Measurements from ENCODE around the gene TDRD12. TPM values are rescaled to one million over a fixed set of nuclear protein-coding genes. Genes with fewer than 3 reads are reported as not detected.
A peak's percentile ranks its signal among the peaks of the same experiment; 100 is the strongest.
"Not testable (repeated sequence)": the region's sequence is repeated elsewhere in the genome, so short reads cannot be mapped to it uniquely, and the experiment has no call there.

The TDRD12 gene
- total and polyA plus RNA-seq, 2 experiments from 2014 or later = 0.68 to 2.8 TPM

DNA sequence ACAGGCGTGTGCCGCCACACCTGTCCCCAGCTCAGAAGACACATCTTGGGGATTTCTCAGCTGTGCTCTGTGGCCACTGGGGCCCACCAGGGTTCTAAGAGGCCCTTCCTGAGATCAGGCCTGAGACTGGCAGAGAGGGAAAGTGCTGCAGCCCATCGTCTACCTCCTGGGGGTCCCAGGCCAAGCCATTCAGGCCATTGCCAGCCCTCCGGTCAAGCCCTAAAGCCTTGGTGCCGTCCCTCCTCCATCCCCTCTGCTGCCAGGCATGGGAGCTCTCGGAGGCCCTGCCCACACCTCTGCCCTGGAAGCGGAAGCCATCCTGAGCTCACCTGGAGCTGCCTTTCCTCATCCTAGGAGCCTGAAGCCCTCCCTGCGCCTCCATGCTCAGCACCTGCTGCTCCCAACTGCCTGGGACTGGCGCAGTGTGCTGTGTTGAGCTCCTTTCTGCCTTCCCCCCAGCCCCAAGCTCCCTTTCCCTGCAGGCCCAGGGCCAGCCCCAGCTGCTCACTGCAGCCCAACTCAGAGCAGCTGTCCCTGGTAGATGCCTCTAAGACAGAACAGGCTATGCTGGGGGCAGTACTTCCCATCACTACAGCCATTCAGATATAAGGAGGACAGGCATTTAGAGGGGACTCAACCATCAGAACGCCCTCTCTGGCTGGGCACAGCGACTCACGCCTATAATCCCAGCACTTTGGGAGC, 147.1 kb downstream of the TDRD12 start (continued):
- TF ChIP-seq, protein P1, sequence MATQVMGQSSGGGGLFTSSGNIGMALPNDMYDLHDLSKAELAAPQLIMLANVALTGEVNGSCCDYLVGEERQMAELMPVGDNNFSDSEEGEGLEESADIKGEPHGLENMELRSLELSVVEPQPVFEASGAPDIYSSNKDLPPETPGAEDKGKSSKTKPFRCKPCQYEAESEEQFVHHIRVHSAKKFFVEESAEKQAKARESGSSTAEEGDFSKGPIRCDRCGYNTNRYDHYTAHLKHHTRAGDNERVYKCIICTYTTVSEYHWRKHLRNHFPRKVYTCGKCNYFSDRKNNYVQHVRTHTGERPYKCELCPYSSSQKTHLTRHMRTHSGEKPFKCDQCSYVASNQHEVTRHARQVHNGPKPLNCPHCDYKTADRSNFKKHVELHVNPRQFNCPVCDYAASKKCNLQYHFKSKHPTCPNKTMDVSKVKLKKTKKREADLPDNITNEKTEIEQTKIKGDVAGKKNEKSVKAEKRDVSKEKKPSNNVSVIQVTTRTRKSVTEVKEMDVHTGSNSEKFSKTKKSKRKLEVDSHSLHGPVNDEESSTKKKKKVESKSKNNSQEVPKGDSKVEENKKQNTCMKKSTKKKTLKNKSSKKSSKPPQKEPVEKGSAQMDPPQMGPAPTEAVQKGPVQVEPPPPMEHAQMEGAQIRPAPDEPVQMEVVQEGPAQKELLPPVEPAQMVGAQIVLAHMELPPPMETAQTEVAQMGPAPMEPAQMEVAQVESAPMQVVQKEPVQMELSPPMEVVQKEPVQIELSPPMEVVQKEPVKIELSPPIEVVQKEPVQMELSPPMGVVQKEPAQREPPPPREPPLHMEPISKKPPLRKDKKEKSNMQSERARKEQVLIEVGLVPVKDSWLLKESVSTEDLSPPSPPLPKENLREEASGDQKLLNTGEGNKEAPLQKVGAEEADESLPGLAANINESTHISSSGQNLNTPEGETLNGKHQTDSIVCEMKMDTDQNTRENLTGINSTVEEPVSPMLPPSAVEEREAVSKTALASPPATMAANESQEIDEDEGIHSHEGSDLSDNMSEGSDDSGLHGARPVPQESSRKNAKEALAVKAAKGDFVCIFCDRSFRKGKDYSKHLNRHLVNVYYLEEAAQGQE (IDR thresholded peaks at IDR 0.05; ENCODE audit: unreplicated experiment) = no peak

DNA sequence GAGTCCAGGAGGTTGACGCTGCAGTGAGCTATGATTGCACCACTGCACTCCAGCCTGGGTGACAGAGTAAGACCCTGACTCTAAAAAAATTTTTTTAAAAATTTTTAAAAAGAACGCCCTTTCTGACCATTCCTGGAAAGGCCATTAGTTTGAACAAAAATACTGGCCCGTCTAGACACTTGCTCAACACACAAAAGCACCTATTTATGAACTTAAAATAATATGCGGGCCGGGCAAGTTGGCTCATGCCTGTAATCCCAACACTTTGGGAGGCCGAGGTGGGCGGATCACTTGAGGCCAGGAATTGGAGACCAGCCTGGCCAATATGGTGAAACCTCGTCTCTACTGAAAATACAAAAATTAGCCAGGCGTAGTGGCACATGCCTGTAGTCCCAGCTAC, 147.9 kb downstream of the TDRD12 start:
- not testable (repeated sequence) for H3K4me3 Mint-ChIP-seq; H3K9me2 ChIP-seq (ENCODE audit: insufficient read depth); H3K27ac Mint-ChIP-seq; H3K4me1 Mint-ChIP-seq; H3K27me3 Mint-ChIP-seq (ENCODE audit: insufficient read depth, low read depth, poor library complexity); ATAC-seq; H3K36me3 Mint-ChIP-seq (ENCODE audit: low read depth); H2AFZ ChIP-seq; H3F3A ChIP-seq (replicated peaks; ENCODE audit: low read depth); H3K27me3 ChIP-seq (ENCODE audit: insufficient read depth); H3K79me2 ChIP-seq (replicated peaks; ENCODE audit: insufficient read depth); DNase-seq (ENCODE audit: low spot score); H3K4me2 ChIP-seq; H3K36me3 ChIP-seq (ENCODE audit: insufficient read depth); H3K4me1 ChIP-seq (ENCODE audit: insufficient read depth); H3K27ac ChIP-seq (ENCODE audit: low read depth); H3K4me3 ChIP-seq; H3K9me3 Mint-ChIP-seq; H4K20me1 ChIP-seq (replicated peaks; ENCODE audit: insufficient read depth)

DNA sequence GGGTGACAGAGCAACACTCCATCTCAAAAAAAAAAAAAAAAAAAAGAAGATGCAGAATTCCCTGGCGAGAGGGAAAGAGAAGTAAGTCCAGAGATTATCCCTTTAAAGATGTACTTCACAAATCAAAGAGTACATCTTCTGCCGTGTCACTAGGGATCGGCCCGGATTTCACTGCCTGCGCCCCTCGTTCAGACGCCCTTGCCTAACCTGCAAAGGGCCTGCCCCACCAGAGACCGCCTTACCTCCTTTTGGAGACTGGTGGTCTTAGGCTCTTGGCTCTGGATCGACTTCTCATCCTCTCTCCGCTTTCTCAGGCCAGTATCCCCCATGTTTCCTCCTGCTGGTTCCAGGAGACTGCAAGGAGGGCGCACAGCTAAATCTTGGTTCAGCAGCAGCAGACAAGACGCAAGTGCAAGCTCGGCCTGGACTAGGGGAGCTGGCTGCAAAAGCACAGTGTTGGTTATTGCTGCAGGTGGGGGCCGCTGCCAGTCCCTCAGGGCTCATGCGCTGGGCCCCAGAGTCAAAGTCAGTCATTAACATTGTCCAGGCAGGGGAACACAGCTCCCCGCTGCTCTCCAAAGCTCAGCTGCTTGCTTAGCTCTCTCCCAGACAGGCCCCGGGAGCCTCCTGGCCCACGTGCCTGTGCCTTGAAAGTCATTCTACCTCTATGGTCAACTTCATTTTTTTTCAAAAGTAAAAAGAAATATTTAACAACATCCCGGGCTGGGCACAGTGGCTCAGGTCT, 148.8 kb downstream of the TDRD12 start:
- Mint-ChIP-seq H3K27ac (no peak overlapping the region), H3K36me3 (ENCODE audit: low read depth) (no peaks in the 10 kb centered on the region), H3K4me3 (no peak overlapping the region), H3K9me3 (no peaks in the 10 kb centered on the region), H3K27me3 (ENCODE audit: insufficient read depth, low read depth, poor library complexity) (peaks cover 2% of the 10 kb centered on the region), H3K4me1 (peaks cover 4% of the 10 kb centered on the region; the same call in 2 of the 3 replicates)
- H3K27me3 ChIP-seq (ENCODE audit: insufficient read depth) = no peaks in the 10 kb centered on the region
- H3K9me2 ChIP-seq (ENCODE audit: insufficient read depth) = no peaks in the 10 kb centered on the region; the same call in 1 of the 2 replicates
- H3K27ac ChIP-seq (ENCODE audit: low read depth) = no peak overlapping the region
- no peak for ATAC-seq
- no peak overlapping the region for H3K4me3 ChIP-seq
- no peaks in the 10 kb centered on the region for H3K79me2 ChIP-seq (replicated peaks; ENCODE audit: insufficient read depth)
- no peaks in the 10 kb centered on the region for H3K4me1 ChIP-seq (ENCODE audit: insufficient read depth)
- peak overlapping the region; percentile 88 for H2AFZ ChIP-seq
- TF ChIP-seq POLR2AphosphoS5 (IDR thresholded peaks at IDR 0.05; ENCODE audit: low read depth) (no peak), ZNF331 (CRISPR knock-in tag; IDR thresholded peaks at IDR 0.05; ENCODE audit: low read depth) (no peak)
- TF ChIP-seq, protein P2, sequence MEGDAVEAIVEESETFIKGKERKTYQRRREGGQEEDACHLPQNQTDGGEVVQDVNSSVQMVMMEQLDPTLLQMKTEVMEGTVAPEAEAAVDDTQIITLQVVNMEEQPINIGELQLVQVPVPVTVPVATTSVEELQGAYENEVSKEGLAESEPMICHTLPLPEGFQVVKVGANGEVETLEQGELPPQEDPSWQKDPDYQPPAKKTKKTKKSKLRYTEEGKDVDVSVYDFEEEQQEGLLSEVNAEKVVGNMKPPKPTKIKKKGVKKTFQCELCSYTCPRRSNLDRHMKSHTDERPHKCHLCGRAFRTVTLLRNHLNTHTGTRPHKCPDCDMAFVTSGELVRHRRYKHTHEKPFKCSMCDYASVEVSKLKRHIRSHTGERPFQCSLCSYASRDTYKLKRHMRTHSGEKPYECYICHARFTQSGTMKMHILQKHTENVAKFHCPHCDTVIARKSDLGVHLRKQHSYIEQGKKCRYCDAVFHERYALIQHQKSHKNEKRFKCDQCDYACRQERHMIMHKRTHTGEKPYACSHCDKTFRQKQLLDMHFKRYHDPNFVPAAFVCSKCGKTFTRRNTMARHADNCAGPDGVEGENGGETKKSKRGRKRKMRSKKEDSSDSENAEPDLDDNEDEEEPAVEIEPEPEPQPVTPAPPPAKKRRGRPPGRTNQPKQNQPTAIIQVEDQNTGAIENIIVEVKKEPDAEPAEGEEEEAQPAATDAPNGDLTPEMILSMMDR (conservative IDR thresholded peaks at IDR 0.05; ENCODE audit: low read depth in 2 of 2) = no peak
- H4K20me1 ChIP-seq (replicated peaks; ENCODE audit: insufficient read depth) = no peaks in the 10 kb centered on the region
- no peaks in the 10 kb centered on the region for H3K36me3 ChIP-seq (ENCODE audit: insufficient read depth)
- no peak for DNase-seq (ENCODE audit: low spot score)
- no peak overlapping the region for H3K4me2 ChIP-seq
- no peaks in the 10 kb centered on the region for H3F3A ChIP-seq (replicated peaks; ENCODE audit: low read depth)
